Breast epithelium (tissue), 3 donors: ENCODE measurements around the gene GNAT2.

Experiments used
- CTCF ChIP-seq, 3 donors: fragments of 450-650 bp; IDR thresholded peaks; one replicate each; pipeline ENCODE4 v1.5.1; 2016 to 2017; ENCODE audit warnings: antibody characterized with exemption in 3 of 3, mild to moderate bottlenecking in 3 of 3, moderate library complexity in 3 of 3
- POLR2A ChIP-seq: fragments of 450-650 bp; IDR thresholded peaks from one replicate; pipeline ENCODE4 v1.6.1; 2016; ENCODE audit warnings: antibody characterized with exemption, mild to moderate bottlenecking, moderate library complexity
- POLR2AphosphoS5 ChIP-seq, 3 donors: sonication (generic); formaldehyde crosslinking; IDR thresholded peaks; one replicate each; pipeline ENCODE4 v1.6.1; 2017; ENCODE audit warnings: antibody characterized with exemption in 3 of 3

- no peak for TF ChIP-seq CTCF (IDR thresholded peaks at IDR 0.05)
- TF ChIP-seq POLR2A = no peak
- TF ChIP-seq POLR2AphosphoS5 (IDR thresholded peaks at IDR 0.05) = no peak
Measured at GRCh38 chr1:109573785-109574184, 45.6 kb downstream of the GNAT2 start.
